Upper lobe of right lung (tissue), 1 donor: ENCODE data around the gene APP. TPM values are rescaled to one million over a fixed set of nuclear protein-coding genes. Genes with fewer than 3 reads are reported as not detected.
"Not testable (repeated sequence)": the region's sequence is repeated elsewhere in the genome, so short reads cannot be mapped to it uniquely, and the experiment has no call there.

ENCODE experiments used
- ATAC-seq: fragments of 200-7000 bp; cut with Tn5 transposase; one replicate; pipeline ENCODE4 v1.9.1; 2020; ENCODE audit warnings: mild to moderate bottlenecking, moderate library complexity
- DNase-seq: peaks from one replicate; pipeline ENCODE4 v3.0.0-alpha.2; 2020
- H3K27ac ChIP-seq: fragments of 200-600 bp; one replicate; pipeline ENCODE4 v1.8.0; 2022
- H3K27me3 ChIP-seq: fragments of 200-600 bp; one replicate; pipeline ENCODE4 v1.8.0; 2022; ENCODE audit warnings: mild to moderate bottlenecking
- H3K36me3 ChIP-seq: fragments of 200-600 bp; one replicate; pipeline ENCODE4 v1.8.0; 2022
- H3K4me1 ChIP-seq: fragments of 200-600 bp; one replicate; pipeline ENCODE4 v1.8.0; 2022
- H3K4me3 ChIP-seq: fragments of 200-600 bp; one replicate; pipeline ENCODE4 v1.8.0; 2022; ENCODE audit warnings: mild to moderate bottlenecking
- H3K9me3 ChIP-seq: fragments of 200-600 bp; one replicate; pipeline ENCODE4 v1.8.0; 2022
- CTCF ChIP-seq: fragments of 200-600 bp; IDR thresholded peaks from one replicate; pipeline ENCODE4 v1.8.0; 2022; ENCODE audit warnings: antibody characterized with exemption
- intact Hi-C: fragments of 100-400 bp; cut with DNase I; formaldehyde crosslinking; loops from one replicate; pipeline ENCODE4 v1.11.0; 2022
- total RNA-seq: library from RNA; stranded (reverse); fragmentation: NEBNext Ultra II Directional; extraction: Animal tissue kit (Norgen Biotek cat#: 25700); gene quantifications from one replicate; pipeline ENCODE4 v1.2.1, GENCODE V29; 2021
- donor health status: DM: no; HTN: yes; CAD: no; lungs with severe emphysema.

The APP gene
- total RNA-seq, 1 donor from 2014 or later = 480 TPM

- H3K4me3 ChIP-seq = no peak overlapping the region
- intact Hi-C loops = no loop called here
- peaks cover 12% of the 10 kb centered on the region for H3K36me3 ChIP-seq
- H3K9me3 ChIP-seq = no peaks in the 10 kb centered on the region
- DNase-seq (no peak), ATAC-seq (no peak)
- H3K27me3 ChIP-seq = no peaks in the 10 kb centered on the region
- TF ChIP-seq CTCF = no peak
- H3K27ac ChIP-seq = no peak overlapping the region
- H3K4me1 ChIP-seq = no peaks in the 10 kb centered on the region
Observed at GRCh38 chr21:26019236-26019635, 151.3 kb downstream of the APP start.

- no peak for TF ChIP-seq CTCF
- H3K27ac ChIP-seq = no peak overlapping the region
- no peak for DNase-seq
- no peaks in the 10 kb centered on the region for H3K9me3 ChIP-seq
- intact Hi-C loops = no loop called here
- no peak for ATAC-seq
- H3K4me1 ChIP-seq = no peaks in the 10 kb centered on the region
- no peak overlapping the region for H3K4me3 ChIP-seq
- no peaks in the 10 kb centered on the region for H3K36me3 ChIP-seq
- no peaks in the 10 kb centered on the region for H3K27me3 ChIP-seq
Observed at GRCh38 chr21:26013970-26014369, 156.6 kb downstream of the APP start.

- H3K4me1 ChIP-seq, H3K27me3 ChIP-seq, ATAC-seq, H3K27ac ChIP-seq, intact Hi-C loops, DNase-seq, H3K9me3 ChIP-seq, H3K4me3 ChIP-seq, H3K36me3 ChIP-seq: not testable (repeated sequence)
Observed at GRCh38 chr21:26012482-26012881, 158.1 kb downstream of the APP start.

- DNase-seq (no peak), ATAC-seq (no peak)
- Histone ChIP-seq H3K4me1 (no peaks in the 10 kb centered on the region), H3K27ac (no peak overlapping the region), H3K36me3 (no peaks in the 10 kb centered on the region), H3K27me3 (no peaks in the 10 kb centered on the region), H3K9me3 (no peaks in the 10 kb centered on the region), H3K4me3 (no peak overlapping the region)
- intact Hi-C loops = no loop called here
- TF ChIP-seq CTCF = no peak
Observed at GRCh38 chr21:26011292-26011940, 159.2 kb downstream of the APP start.

- Histone ChIP-seq H3K4me3 (no peak overlapping the region), H3K36me3 (no peaks in the 10 kb centered on the region), H3K4me1 (no peaks in the 10 kb centered on the region), H3K9me3 (no peaks in the 10 kb centered on the region), H3K27me3 (no peaks in the 10 kb centered on the region), H3K27ac (no peak overlapping the region)
- DNase-seq (no peak), ATAC-seq (peak; percentile 44)
- intact Hi-C loops = no loop called here
- TF ChIP-seq CTCF = no peak
Observed at GRCh38 chr21:26007951-26008498, 162.5 kb downstream of the APP start.

- H3K9me3 ChIP-seq = no peaks in the 10 kb centered on the region
- no peak overlapping the region for H3K4me3 ChIP-seq
- DNase-seq (no peak), ATAC-seq (no peak)
- no peaks in the 10 kb centered on the region for H3K4me1 ChIP-seq
- intact Hi-C loops = no loop called here
- H3K27me3 ChIP-seq = no peaks in the 10 kb centered on the region
- H3K36me3 ChIP-seq = no peaks in the 10 kb centered on the region
- H3K27ac ChIP-seq = no peak overlapping the region
- no peak for TF ChIP-seq CTCF
Observed at GRCh38 chr21:26005464-26005863, 165.1 kb downstream of the APP start.
